Karpas-422 (cell line): ENCODE measurements around the gene TADA3. TPM values are rescaled to one million over a fixed set of nuclear protein-coding genes. Genes with fewer than 3 reads are reported as not detected.
A peak's percentile ranks its signal among the peaks of the same experiment; 100 is the strongest.
"Not testable (repeated sequence)": the region's sequence is repeated elsewhere in the genome, so short reads cannot be mapped to it uniquely, and the experiment has no call there.

Experiments used
- DNase-seq: peaks from one replicate; pipeline ENCODE4 v3.0.0-alpha.2; 2015
- H2AFZ ChIP-seq: fragments of 200-600 bp; sonication (generic); 2 replicates; pipeline ENCODE4 v1.6.1; 2014; ENCODE audit warnings: antibody characterized with exemption, low read length, mixed read lengths
- H3K27ac ChIP-seq: fragments of 200-600 bp; sonication (generic); 2 replicates; pipeline ENCODE4 v1.5.1; 2014; ENCODE audit warnings: mild to moderate bottlenecking, low read length, moderate library complexity
- H3K27me3 ChIP-seq: fragments of 200-600 bp; sonication (generic); 2 replicates; pipeline ENCODE4 v1.6.1; 2014; ENCODE audit warnings: low read length, mixed read lengths
- H3K36me3 ChIP-seq: fragments of 200-600 bp; sonication (generic); 2 replicates; pipeline ENCODE4 v1.6.1; 2014; ENCODE audit warnings: low read length, mixed read lengths; ENCODE audit not compliant: insufficient read depth
- H3K4me1 ChIP-seq: fragments of 200-600 bp; sonication (generic); 2 replicates; pipeline ENCODE4 v1.6.1; 2014; ENCODE audit warnings: mild to moderate bottlenecking, low read length, mixed read lengths
- H3K4me2 ChIP-seq: fragments of 200-600 bp; sonication (generic); 2 replicates; pipeline ENCODE4 v1.6.1; 2014; ENCODE audit warnings: low read length, low read depth, mild to moderate bottlenecking; ENCODE audit not compliant: poor library complexity, severe bottlenecking
- H3K4me3 ChIP-seq: fragments of 200-600 bp; sonication (generic); 2 replicates; pipeline ENCODE4 v1.5.1; 2014; ENCODE audit warnings: mild to moderate bottlenecking, antibody characterized with exemption, low read length, mixed read lengths
- H3K79me2 ChIP-seq: fragments of 200-600 bp; sonication (generic); 2 replicates; pipeline ENCODE4 v1.6.1; 2014; ENCODE audit warnings: mild to moderate bottlenecking, low read length, mixed read lengths
- H3K9ac ChIP-seq: fragments of 200-600 bp; sonication (generic); 2 replicates; pipeline ENCODE4 v1.6.0; 2014; ENCODE audit warnings: low read length
- H3K9me2 ChIP-seq: fragments of 200-600 bp; sonication (generic), shearing (Covaris generic); replicated peaks from 2 replicates; pipeline ENCODE4 v1.6.0; 2014; ENCODE audit warnings: mild to moderate bottlenecking, low read length, moderate library complexity; ENCODE audit not compliant: insufficient read depth
- H3K9me3 ChIP-seq: fragments of 300-700, 200-600 bp; sonication (generic); 2 replicates; pipeline ENCODE4 v1.6.1; 2014; ENCODE audit warnings: low read length, mixed read lengths
- H4K20me1 ChIP-seq: fragments of 200-600 bp; sonication (generic); 2 replicates; pipeline ENCODE4 v1.6.1; 2014; ENCODE audit warnings: mild to moderate bottlenecking, antibody characterized with exemption, low read length, low read depth; ENCODE audit not compliant: insufficient read depth
- total RNA-seq: library from RNA; depleted of rRNA; stranded (reverse); fragments of >200 nt; shearing (Covaris generic); gene quantifications from 2 replicates; pipeline ENCODE4 v1.2.3, GENCODE V29; 2014; ENCODE audit warnings: low replicate concordance

TADA3 gene
- total RNA-seq, 1 experiment from 2014 or later = 80.2 TPM

DNA sequence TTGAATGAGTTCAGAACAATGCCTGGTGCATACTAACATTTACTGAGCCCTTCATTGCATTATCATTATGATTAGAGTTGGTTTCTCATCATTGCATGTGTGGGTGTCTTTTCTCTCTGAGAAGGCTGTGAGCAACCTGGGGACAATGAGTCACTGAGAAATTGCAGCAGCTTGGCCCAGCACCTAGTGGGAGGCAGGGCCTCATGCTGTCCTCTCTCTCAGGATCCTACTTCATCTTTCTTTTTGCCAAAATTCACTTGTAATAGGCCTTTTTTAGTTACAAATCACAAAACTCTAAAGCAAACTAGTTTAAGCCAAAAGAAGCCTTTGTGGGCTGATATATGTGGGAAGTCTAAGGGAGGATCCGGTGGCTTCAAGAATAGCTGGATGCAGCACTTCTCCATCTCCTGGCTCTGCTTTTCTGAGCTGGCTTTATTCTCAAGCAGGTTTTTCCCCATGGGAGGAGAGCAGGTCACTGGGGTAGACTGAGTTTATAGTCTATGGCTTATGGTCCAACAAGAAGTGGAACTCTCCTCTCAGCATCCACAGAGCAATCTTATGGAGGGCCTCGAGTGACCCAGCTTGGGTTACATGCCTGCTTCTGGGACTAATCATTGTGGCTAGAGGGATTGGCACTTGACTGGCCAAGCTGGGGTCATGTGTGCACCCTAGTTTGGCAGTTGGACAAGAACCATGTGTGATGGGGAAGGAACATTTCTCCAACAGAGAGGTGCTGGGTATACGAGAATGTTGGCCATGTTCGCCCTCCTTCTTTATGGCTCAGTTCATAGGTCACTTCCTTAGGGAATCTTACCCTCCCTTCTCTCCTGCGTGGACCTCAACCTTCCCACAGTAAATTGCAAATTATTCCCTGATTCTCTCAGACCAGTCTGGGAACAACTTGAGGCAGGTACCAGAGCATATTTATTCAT lies 13.9 kb downstream of the TADA3 start:
- Histone ChIP-seq H4K20me1 (no peaks in the 10 kb centered on the region), H3K9me2 (no peaks in the 10 kb centered on the region), H3K4me2 (no peak overlapping the region), H3K4me1 (peaks cover 47% of the 10 kb centered on the region), H3K79me2 (no peaks in the 10 kb centered on the region), H3K9ac (no peak overlapping the region), H3K9me3 (no peaks in the 10 kb centered on the region), H3K27ac (no peak overlapping the region), H3K4me3 (no peak overlapping the region), H3K27me3 (no peaks in the 10 kb centered on the region), H3K36me3 (no peaks in the 10 kb centered on the region), H2AFZ (no peak overlapping the region)
- DNase-seq = no peak

DNA sequence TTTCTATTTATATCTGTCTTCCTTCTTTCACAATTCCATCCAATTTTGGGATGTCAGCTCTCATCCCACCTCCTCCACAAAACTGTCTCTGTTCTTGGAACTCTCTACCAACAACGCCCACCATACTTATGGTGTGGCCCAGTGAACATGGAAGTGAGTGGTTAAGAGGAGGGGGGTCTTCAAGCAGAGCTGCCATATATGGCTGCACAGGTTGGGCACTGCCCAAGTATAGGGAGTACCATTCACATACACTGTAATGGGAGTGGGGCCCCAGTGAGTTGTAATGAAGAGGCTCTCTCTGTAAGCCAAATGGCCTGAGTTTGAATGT lies 14.6 kb downstream of the TADA3 start:
- H3K79me2 ChIP-seq = no peaks in the 10 kb centered on the region
- H4K20me1 ChIP-seq = no peaks in the 10 kb centered on the region
- peaks cover 47% of the 10 kb centered on the region for H3K4me1 ChIP-seq
- no peaks in the 10 kb centered on the region for H3K9me2 ChIP-seq
- no peak for DNase-seq
- no peak overlapping the region for H3K4me3 ChIP-seq
- H3K36me3 ChIP-seq = no peaks in the 10 kb centered on the region
- H3K4me2 ChIP-seq = no peak overlapping the region
- no peak overlapping the region for H2AFZ ChIP-seq
- H3K27me3 ChIP-seq = no peaks in the 10 kb centered on the region
- no peak overlapping the region for H3K9ac ChIP-seq
- no peaks in the 10 kb centered on the region for H3K9me3 ChIP-seq
- H3K27ac ChIP-seq = no peak overlapping the region

DNA sequence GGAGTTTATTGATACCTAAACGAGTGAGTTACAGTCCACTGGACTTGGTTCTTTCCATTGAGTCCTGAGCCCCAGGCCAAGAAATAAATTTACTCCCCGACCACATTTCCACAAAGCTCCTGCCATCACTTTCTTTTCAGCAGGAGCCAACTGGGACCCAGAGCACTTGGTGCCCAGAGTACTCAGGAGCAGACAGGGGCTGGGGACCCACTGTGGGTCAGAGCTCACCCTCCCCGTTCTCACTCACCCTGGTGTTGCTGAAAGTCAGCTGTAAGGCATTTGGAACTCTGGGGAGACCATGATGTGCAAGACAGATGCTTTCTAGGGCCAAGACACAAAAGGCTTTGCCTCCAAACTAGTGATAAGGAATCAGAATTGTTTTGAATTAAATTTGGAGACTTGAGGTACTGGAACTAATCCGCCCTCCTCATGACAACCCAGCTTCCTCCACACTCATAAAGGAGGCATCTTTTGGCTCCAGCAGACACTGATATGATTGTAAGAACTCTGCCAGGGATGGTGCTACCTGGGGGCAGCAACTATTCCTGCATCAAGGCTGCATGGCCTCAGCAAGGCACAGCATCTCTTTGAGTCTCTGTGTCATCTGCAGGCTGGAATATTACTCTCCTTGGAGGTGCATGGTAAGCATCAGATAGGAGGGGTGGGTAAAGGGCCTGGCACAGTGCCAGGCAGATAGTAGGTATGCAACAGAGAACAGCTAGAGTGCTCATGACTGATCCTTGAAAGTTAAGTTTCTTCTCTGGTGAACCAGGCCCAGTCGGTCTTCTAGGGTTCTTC lies 15.2 kb downstream of the TADA3 start:
- no peaks in the 10 kb centered on the region for H3K79me2 ChIP-seq
- H3K9me2 ChIP-seq = no peaks in the 10 kb centered on the region
- no peak for DNase-seq
- H3K4me2 ChIP-seq = no peak overlapping the region
- no peaks in the 10 kb centered on the region for H3K27me3 ChIP-seq
- no peak overlapping the region for H3K4me3 ChIP-seq
- no peak overlapping the region for H2AFZ ChIP-seq
- H3K27ac ChIP-seq = no peak overlapping the region
- no peak overlapping the region for H3K9ac ChIP-seq
- H3K36me3 ChIP-seq = no peaks in the 10 kb centered on the region
- H3K9me3 ChIP-seq = no peaks in the 10 kb centered on the region
- H4K20me1 ChIP-seq = no peaks in the 10 kb centered on the region
- H3K4me1 ChIP-seq = peaks cover 44% of the 10 kb centered on the region

DNA sequence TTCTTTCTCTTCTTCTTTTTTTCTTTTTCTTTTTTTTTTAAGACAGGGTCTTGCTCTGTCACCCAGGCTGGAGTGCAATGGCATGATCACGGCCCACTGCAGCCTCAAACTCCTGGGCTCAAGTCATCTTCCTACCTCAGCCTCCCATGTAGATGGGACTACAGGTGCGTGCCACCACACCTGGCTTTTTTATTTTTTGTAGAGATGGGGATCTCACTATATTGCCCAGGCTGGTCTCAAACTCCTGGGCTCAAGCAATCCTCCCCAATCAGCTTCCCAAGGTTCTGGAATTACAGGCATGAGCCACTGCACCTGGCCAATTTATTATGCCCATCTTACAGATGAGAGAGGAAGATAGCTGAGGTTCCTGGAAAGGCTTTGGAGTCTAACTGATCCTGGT lies 21.3 kb downstream of the TADA3 start:
- not testable (repeated sequence) for H3K27me3 ChIP-seq, H3K36me3 ChIP-seq, H3K4me3 ChIP-seq, H3K9ac ChIP-seq, H2AFZ ChIP-seq, H3K27ac ChIP-seq, H3K9me3 ChIP-seq, H3K9me2 ChIP-seq, DNase-seq, H4K20me1 ChIP-seq, H3K4me2 ChIP-seq, H3K79me2 ChIP-seq
- H3K4me1 ChIP-seq = peaks cover 42% of the 10 kb centered on the region

DNA sequence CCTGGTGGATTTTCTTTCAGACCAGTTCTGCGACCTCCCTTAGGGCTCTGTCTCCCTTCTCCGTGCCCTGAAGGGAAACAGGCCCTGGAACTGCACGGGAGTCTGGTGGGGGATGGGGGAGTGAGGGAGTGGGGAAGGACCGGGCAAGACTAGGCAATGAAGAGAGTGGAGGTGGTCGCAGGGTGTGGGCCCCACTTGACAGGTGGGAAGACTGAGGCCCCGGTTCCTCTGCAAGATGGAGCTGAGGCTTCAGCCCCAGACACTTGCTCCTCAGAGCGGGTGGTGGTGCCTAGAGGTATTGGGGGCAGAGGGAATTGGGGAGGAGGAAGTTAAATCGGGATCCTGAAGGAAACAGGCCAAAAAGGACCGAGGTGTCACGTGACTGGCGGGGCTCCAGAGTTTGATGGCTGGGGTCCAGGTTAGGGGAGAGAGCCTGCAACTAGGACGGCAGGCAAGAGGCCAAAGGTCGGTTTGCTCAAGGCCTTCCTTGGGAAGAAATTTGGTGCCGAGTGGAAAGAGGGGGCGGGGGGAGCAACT lies 21.9 kb downstream of the TADA3 start:
- Histone ChIP-seq H3K27ac (no peak overlapping the region), H3K4me1 (peaks cover 49% of the 10 kb centered on the region), H4K20me1 (no peaks in the 10 kb centered on the region), H3K4me3 (peak overlapping the region; percentile 84), H3K9me3 (no peaks in the 10 kb centered on the region), H3K4me2 (peak overlapping the region; percentile 81), H3K9ac (peak overlapping the region; percentile 82), H3K36me3 (no peaks in the 10 kb centered on the region), H2AFZ (peak overlapping the region; percentile 81; the same call in 1 of the 2 replicates), H3K27me3 (no peaks in the 10 kb centered on the region), H3K9me2 (no peaks in the 10 kb centered on the region), H3K79me2 (peaks cover 5% of the 10 kb centered on the region; the same call in 1 of the 2 replicates)
- DNase-seq = no peak

DNA sequence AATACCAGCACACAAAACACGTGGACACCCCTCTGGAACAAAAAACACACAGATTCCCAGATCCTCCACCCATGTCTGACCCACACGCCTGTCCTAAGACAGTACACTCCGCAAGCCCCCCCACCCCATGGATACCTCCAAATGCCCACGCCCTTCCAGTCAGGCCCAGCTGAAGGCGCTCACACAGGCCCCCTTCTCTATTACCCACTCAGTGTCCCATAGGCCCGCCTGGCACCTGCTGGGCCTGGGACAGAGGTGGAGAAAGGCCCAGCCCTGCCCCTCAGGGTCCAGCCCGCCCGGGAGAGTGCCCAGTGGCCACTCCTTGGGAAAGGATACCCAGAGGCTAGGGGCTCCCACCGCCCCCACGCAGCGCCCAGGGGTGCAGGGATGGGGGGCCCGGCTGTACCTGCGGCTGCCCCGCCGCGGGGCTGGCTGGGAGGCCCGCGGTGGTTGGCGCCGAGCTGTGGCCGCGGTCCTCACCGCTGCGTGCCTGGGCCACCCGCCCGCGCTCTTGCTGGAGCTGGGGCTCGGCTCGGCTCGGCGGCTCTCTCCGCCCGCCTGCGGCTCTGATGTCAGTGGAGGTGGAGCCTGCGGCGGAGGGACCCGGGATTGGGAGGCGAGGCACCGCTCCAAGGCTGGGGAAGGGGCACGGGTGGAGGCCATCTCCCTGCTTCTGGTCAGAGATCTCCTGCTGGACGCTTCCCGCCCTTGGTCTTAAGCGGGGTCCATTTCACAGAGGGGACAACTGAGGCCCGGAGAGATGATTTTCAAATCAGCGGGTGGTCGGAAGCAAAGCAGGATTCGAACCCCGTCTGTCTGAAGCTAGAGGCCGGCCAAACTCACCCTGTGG lies 22.6 kb downstream of the TADA3 start, which contains the start of gene CAMK1:
Gene CAMK1, minus strand, starts transcription at position 522 of the 850 bp plus-strand sequence. CDS start 2,198 bp downstream, outside the sequence.
- Histone ChIP-seq H3K79me2 (peaks cover 5% of the 10 kb centered on the region; the same call in 1 of the 2 replicates), H3K9ac (peak within 1 kb of the TSS; percentile 82), H3K36me3 (no peaks in the 10 kb centered on the region), H3K4me2 (peak within 1 kb of the TSS; percentile 81), H3K4me3 (peak within 1 kb of the TSS; percentile 84), H3K9me2 (no peaks in the 10 kb centered on the region), H3K27me3 (no peaks in the 10 kb centered on the region), H3K9me3 (no peaks in the 10 kb centered on the region), H3K27ac (no peak within 1 kb of the TSS), H4K20me1 (no peaks in the 10 kb centered on the region), H3K4me1 (peaks cover 52% of the 10 kb centered on the region), H2AFZ (peak within 1 kb of the TSS; percentile 81; the same call in 1 of the 2 replicates)
- DNase-seq = peak; percentile 84

DNA sequence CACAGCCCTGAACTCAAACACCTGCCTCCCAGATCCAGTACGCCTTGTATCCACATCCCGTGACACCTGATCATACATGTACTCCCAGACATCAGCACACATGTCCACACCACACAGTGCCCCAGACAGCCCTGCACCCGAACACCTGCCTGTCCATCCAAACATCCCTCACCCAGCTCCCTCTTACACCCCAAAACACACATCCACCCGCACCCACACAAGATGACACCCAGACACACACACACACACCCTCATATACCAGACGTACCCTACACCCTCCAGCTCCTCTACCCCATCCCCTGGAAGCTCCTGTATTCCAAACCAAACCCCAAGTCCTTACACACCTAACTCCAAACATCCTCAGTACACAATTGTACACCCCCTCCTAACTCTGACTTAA lies 23.3 kb downstream of the TADA3 start:
- Histone ChIP-seq H3K9me3 (no peaks in the 10 kb centered on the region), H2AFZ (peak overlapping the region; percentile 81; the same call in 1 of the 2 replicates), H3K27me3 (no peaks in the 10 kb centered on the region), H3K9ac (peak overlapping the region; percentile 82), H4K20me1 (no peaks in the 10 kb centered on the region), H3K9me2 (no peaks in the 10 kb centered on the region), H3K4me3 (peak overlapping the region; percentile 84), H3K36me3 (no peaks in the 10 kb centered on the region), H3K4me2 (peak overlapping the region; percentile 81), H3K27ac (no peak overlapping the region), H3K4me1 (peaks cover 52% of the 10 kb centered on the region), H3K79me2 (peaks cover 5% of the 10 kb centered on the region; the same call in 1 of the 2 replicates)
- no peak for DNase-seq
